ENCODE measurements around the gene RASSF3.

DNA sequence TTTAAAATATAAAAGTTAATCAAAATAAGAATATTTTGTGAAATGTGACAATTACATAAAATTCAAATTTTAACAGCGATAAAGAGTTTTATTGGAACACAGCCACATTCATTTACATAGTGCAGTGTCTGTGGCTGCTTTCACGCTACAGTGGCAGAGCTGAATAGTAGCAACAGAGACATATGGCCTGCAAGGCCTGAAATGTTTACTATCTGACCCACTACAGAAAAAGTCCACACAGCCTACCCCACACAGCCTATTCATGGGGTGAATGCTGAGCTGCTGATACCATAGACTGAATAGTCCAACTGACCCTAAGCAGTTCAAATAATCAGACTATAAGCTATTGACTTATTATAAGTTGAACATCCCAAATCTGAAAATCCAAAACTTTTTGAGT, 135.7 kb downstream of the RASSF3 start:
- TF ChIP-seq CTCF (IDR thresholded peaks at IDR 0.05; ENCODE audit: low read depth, low read length): no peak
- no peak for TF ChIP-seq EZH2phosphoT487 (IDR thresholded peaks at IDR 0.05; ENCODE audit: low read depth)

Measured in OCI-LY3 (cell line).